ENCODE data around the gene OTOS.

The OTOS gene

GRCh38 chr2:240131941-240132650, 8.4 kb downstream of the OTOS start:
- no peak overlapping the region for H3K27ac ChIP-seq
- TF ChIP-seq CTCF (IDR thresholded peaks at IDR 0.05) (peak; percentile 22; the same call in 1 of the 2 replicates), ZFX (IDR thresholded peaks at IDR 0.05; ENCODE audit: borderline replicate concordance) (no peak)

- H3K27ac ChIP-seq = no peak overlapping the region
- TF ChIP-seq CTCF (IDR thresholded peaks at IDR 0.05) (no peak), ZFX (IDR thresholded peaks at IDR 0.05; ENCODE audit: borderline replicate concordance) (no peak)
Measured at GRCh38 chr2:240131296-240131695, 9.2 kb downstream of the OTOS start.

DNA sequence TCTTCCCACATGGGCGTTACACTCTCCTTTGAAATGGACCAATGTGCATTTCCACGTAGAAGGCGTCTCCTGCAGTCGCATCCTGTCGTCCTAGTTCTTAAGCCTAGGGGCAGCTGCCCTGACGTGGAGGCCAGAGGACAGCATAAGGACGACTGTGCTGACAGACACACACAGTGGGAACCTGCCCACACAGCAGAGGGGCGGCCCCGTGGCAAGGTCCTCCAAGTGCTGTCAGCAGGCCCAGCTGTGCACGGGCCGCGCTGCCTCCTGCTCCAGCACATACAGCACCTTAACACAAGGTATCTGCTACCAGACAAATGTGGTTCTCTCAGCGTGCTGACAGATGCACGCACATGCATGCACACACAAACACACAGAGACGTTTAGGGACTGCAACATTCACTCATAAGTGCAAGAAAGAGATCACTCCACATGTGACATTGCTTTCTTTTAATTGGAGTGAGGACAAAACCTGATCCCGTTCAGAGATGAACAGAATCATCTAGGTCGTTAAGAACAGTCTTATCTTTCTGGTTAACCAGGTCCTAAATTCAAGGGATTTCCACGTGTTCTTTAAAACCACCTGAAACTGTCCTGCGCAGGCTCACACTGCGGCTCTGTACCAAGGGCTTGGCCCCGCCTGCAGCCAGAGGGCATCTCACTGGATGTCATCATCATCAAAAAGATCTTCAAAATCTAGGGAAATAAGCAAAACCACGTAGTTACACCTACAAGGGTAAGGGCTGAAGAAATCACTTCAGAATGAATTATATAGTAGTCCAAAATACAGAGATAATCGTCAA, 9.9 kb downstream of the OTOS start:
- no peak for TF ChIP-seq CTCF (IDR thresholded peaks at IDR 0.05)
- no peak for TF ChIP-seq ZFX (IDR thresholded peaks at IDR 0.05; ENCODE audit: borderline replicate concordance)
- no peak overlapping the region for H3K27ac ChIP-seq

DNA sequence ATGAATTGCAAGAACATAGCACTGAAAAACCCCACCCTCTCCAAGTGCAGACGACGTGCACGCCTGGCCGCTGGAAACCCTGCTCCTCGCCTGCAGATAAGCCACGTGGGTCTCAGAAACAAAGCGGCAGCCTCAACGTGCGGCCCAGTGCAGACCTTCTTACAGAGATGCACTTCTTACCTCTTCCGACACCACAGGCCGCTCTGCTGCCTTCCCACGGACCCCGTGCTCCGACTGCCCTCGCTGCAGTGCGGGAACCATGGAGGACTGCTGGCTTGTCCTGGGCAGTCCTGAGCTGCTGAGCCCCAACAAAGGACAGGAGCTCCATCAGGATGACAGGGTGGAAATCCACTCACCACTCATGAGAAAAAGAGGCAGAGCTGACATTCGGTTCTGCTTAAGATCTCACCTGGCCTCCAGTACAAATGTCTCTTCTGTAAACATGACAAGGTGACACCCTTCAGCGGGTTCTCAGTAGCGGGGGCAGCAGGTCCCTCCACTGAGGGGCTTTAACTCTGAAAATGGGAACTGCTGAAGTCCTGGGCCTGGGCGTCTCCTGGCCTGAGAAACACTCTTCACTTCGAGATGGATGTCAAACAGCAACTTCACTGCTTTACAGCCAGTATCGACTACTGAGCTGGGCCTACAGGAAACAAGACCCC, 10.6 kb downstream of the OTOS start:
- no peak overlapping the region for H3K27ac ChIP-seq
- no peak for TF ChIP-seq CTCF (IDR thresholded peaks at IDR 0.05)
- no peak for TF ChIP-seq ZFX (IDR thresholded peaks at IDR 0.05; ENCODE audit: borderline replicate concordance)

- H3K27ac ChIP-seq = no peak overlapping the region
- TF ChIP-seq CTCF (IDR thresholded peaks at IDR 0.05) (no peak), ZFX (IDR thresholded peaks at IDR 0.05; ENCODE audit: borderline replicate concordance) (no peak)
Measured at GRCh38 chr2:240129311-240129710, 11.1 kb downstream of the OTOS start.

- TF ChIP-seq CTCF (IDR thresholded peaks at IDR 0.05) = no peak
- TF ChIP-seq ZFX (IDR thresholded peaks at IDR 0.05; ENCODE audit: borderline replicate concordance) = no peak
Measured at GRCh38 chr2:240128608-240129145, 11.8 kb downstream of the OTOS start.

More at GRCh38 chr2:240128608-240129145, 11.8 kb downstream of the OTOS start:
- no peak overlapping the region for H3K27ac ChIP-seq

All from 22Rv1 (cell line).